Measurements from ENCODE around the gene HNRNPF.

DNA sequence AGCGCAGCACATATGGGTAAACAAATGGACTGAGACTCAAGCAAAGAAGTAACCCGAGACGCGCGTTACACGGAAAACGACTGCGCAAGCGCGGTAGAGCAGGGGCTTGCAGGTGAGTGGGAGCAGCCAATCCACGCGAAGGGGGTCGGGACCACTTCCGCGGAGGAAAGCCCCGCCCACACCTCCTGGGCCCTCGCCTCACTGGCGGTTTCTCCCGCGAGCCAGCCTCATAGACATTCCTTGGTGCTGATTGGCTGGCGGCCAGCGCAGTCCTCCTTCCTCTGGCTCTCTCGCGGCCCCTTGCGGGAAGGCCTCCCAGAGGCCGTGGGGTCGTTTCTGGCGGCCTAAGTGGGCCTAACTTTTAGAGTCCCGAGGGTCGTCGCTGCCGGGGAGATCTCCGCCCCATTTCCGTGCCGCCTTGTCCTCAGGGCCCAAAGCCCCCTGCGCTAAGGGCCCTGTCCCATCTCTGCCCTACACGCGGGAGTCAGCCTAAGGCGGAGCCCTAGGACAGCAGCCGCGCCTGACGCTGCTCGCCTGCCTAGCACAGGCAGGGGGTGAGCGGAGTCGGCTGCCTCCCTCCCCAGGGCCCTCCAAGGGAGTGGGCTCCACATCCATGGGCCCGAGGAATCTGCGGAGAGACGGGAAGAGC is 46.7 kb downstream of the HNRNPF start:
- no peak for TF ChIP-seq CTCF (tag by site-specific recombination; IDR thresholded peaks at IDR 0.05)
- TF ChIP-seq ATF2 (tag by site-specific recombination; IDR thresholded peaks at IDR 0.05; ENCODE audit: low read depth): no peak
- TF ChIP-seq ZNF585B (tag by site-specific recombination; IDR thresholded peaks at IDR 0.05): no peak
- TF ChIP-seq, protein P1, sequence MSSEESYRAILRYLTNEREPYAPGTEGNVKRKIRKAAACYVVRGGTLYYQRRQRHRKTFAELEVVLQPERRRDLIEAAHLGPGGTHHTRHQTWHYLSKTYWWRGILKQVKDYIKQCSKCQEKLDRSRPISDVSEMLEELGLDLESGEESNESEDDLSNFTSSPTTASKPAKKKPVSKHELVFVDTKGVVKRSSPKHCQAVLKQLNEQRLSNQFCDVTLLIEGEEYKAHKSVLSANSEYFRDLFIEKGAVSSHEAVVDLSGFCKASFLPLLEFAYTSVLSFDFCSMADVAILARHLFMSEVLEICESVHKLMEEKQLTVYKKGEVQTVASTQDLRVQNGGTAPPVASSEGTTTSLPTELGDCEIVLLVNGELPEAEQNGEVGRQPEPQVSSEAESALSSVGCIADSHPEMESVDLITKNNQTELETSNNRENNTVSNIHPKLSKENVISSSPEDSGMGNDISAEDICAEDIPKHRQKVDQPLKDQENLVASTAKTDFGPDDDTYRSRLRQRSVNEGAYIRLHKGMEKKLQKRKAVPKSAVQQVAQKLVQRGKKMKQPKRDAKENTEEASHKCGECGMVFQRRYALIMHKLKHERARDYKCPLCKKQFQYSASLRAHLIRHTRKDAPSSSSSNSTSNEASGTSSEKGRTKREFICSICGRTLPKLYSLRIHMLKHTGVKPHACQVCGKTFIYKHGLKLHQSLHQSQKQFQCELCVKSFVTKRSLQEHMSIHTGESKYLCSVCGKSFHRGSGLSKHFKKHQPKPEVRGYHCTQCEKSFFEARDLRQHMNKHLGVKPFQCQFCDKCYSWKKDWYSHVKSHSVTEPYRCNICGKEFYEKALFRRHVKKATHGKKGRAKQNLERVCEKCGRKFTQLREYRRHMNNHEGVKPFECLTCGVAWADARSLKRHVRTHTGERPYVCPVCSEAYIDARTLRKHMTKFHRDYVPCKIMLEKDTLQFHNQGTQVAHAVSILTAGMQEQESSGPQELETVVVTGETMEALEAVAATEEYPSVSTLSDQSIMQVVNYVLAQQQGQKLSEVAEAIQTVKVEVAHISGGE (tag by site-specific recombination; conservative IDR thresholded peaks at IDR 0.05; ENCODE audit: low read depth): no peak
- TF ChIP-seq, protein P2, sequence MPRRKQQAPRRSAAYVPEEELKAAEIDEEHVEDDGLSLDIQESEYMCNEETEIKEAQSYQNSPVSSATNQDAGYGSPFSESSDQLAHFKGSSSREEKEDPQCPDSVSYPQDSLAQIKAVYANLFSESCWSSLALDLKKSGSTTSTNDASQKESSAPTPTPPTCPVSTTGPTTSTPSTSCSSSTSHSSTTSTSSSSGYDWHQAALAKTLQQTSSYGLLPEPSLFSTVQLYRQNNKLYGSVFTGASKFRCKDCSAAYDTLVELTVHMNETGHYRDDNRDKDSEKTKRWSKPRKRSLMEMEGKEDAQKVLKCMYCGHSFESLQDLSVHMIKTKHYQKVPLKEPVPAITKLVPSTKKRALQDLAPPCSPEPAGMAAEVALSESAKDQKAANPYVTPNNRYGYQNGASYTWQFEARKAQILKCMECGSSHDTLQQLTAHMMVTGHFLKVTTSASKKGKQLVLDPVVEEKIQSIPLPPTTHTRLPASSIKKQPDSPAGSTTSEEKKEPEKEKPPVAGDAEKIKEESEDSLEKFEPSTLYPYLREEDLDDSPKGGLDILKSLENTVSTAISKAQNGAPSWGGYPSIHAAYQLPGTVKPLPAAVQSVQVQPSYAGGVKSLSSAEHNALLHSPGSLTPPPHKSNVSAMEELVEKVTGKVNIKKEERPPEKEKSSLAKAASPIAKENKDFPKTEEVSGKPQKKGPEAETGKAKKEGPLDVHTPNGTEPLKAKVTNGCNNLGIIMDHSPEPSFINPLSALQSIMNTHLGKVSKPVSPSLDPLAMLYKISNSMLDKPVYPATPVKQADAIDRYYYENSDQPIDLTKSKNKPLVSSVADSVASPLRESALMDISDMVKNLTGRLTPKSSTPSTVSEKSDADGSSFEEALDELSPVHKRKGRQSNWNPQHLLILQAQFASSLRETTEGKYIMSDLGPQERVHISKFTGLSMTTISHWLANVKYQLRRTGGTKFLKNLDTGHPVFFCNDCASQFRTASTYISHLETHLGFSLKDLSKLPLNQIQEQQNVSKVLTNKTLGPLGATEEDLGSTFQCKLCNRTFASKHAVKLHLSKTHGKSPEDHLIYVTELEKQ (tag by site-specific recombination; IDR thresholded peaks at IDR 0.05; ENCODE audit: borderline replicate concordance): no peak

Data from HEK293 (cell line).